GM19468 (cell line): Measurements from ENCODE around the gene DPH1.

Source experiments
- ATAC-seq: cut with Tn5 transposase; IDR thresholded peaks from one replicate; pipeline ENCODE4 v1.9.1; 2021; ENCODE audit warnings: mild to moderate bottlenecking, moderate library complexity, moderate number of reproducible peaks; ENCODE audit not compliant: unreplicated experiment; ENCODE audit errors: extremely low read depth

Gene DPH1

GRCh38 chr17:2059547-2060384 is 29.8 kb downstream of the DPH1 start:
- no peak for ATAC-seq

GRCh38 chr17:2060385-2060658 is 30.4 kb downstream of the DPH1 start:
- no peak for ATAC-seq

GRCh38 chr17:2060681-2061440 is 30.9 kb downstream of the DPH1 start:
- ATAC-seq: no peak

GRCh38 chr17:2061441-2061958 is 31.5 kb downstream of the DPH1 start:
- no peak for ATAC-seq

GRCh38 chr17:2062571-2063183 is 32.7 kb downstream of the DPH1 start:
- no peak for ATAC-seq

- ATAC-seq: no peak
Measured at GRCh38 chr17:2063261-2064146, 33.6 kb downstream of the DPH1 start.

- no peak for ATAC-seq
Measured at GRCh38 chr17:2064147-2064489, 34.2 kb downstream of the DPH1 start.

GRCh38 chr17:2064520-2064971 is 34.6 kb downstream of the DPH1 start:
- no peak for ATAC-seq

GRCh38 chr17:2064980-2065785 is 35.2 kb downstream of the DPH1 start:
- no peak for ATAC-seq

- ATAC-seq: no peak
Measured at GRCh38 chr17:2065949-2066400, 36.0 kb downstream of the DPH1 start.

- no peak for ATAC-seq
Measured at GRCh38 chr17:2067048-2067561, 37.2 kb downstream of the DPH1 start.

GRCh38 chr17:2067608-2068024 is 37.7 kb downstream of the DPH1 start:
- ATAC-seq: no peak

GRCh38 chr17:2068031-2068518 is 38.1 kb downstream of the DPH1 start:
- no peak for ATAC-seq

GRCh38 chr17:2068519-2069051 is 38.6 kb downstream of the DPH1 start:
- no peak for ATAC-seq

GRCh38 chr17:2070241-2071023 is 40.5 kb downstream of the DPH1 start:
- peak; percentile 50 for ATAC-seq

GRCh38 chr17:2071024-2071385 is 41.1 kb downstream of the DPH1 start:
- ATAC-seq: no peak

- ATAC-seq: no peak
Measured at GRCh38 chr17:2071455-2072281, 41.7 kb downstream of the DPH1 start.
